Natural killer cell treated with Interleukin-12 subunit alpha and Interleukin-12 subunit beta and Interleukin-15 and Interleukin-18, amount 100 ng/mL, for 72 hours (primary cell): ENCODE measurements around the gene PCYT2. TPM values are rescaled to one million over a fixed set of nuclear protein-coding genes. Genes with fewer than 3 reads are reported as not detected.
A peak's percentile ranks its signal among the peaks of the same experiment; 100 is the strongest.

ENCODE experiments used
- ATAC-seq, 2 donors: fragments of 150-1000 bp; cut with Tn5 transposase in 1 of 2; sonication (Bioruptor Pico), chemical (Tn5 transposase) in 1 of 2; 2 replicates each; pipeline ENCODE4 v1.10.0; 2021
- DNase-seq: peaks from one replicate; pipeline ENCODE4 v3.0.0; 2022; ENCODE audit warnings: low spot score
- H3K27ac Mint-ChIP-seq, 2 donors: 1 replicate in 1 of 2; 2 replicates in 1 of 2; pipeline ENCODE4 v1.8.0; 2022; ENCODE audit warnings: mixed read lengths in 2 of 2, mild to moderate bottlenecking in 1 of 2, moderate library complexity in 1 of 2
- H3K27me3 Mint-ChIP-seq, 2 donors: 1 replicate in 1 of 2; 2 replicates in 1 of 2; pipeline ENCODE4 v1.8.0; 2022; ENCODE audit warnings: mixed read lengths in 2 of 2
- H3K36me3 Mint-ChIP-seq: one replicate; pipeline ENCODE4 v1.8.0; 2022; ENCODE audit warnings: mixed read lengths
- H3K4me1 Mint-ChIP-seq, 2 donors: 1 replicate in 1 of 2; 2 replicates in 1 of 2; pipeline ENCODE4 v1.8.0; 2022; ENCODE audit warnings: low read depth in 2 of 2, mixed read lengths in 2 of 2, mild to moderate bottlenecking in 1 of 2
- H3K4me3 Mint-ChIP-seq: one replicate; pipeline ENCODE4 v1.8.0; 2022; ENCODE audit warnings: mixed read lengths
- H3K9me3 Mint-ChIP-seq: 2 replicates; pipeline ENCODE4 v1.8.0; 2022; ENCODE audit warnings: mixed read lengths
- total RNA-seq, 2 donors: library from RNA; stranded (reverse); gene quantifications; one replicate each; pipeline ENCODE4 v1.2.3, GENCODE V29; 2022

The PCYT2 gene
- total RNA-seq, 2 donors from 2014 or later: 30.4 to 36.5 TPM

- no peak overlapping the region for H3K4me3 Mint-ChIP-seq
- no peak overlapping the region for H3K27ac Mint-ChIP-seq
- H3K27me3 Mint-ChIP-seq: peaks cover 0 to 7% of the 10 kb centered on the region in 2 donors
- DNase-seq (no peak), ATAC-seq (no peak)
- H3K4me1 Mint-ChIP-seq: peaks cover 6 to 12% of the 10 kb centered on the region in 2 donors
- no peaks in the 10 kb centered on the region for H3K36me3 Mint-ChIP-seq
- H3K9me3 Mint-ChIP-seq: no peaks in the 10 kb centered on the region
Measured at GRCh38 chr17:81934850-81935708, 23.9 kb upstream of the PCYT2 start.

- DNase-seq (no peak), ATAC-seq (no peak)
- Mint-ChIP-seq H3K9me3 (no peaks in the 10 kb centered on the region), H3K36me3 (no peaks in the 10 kb centered on the region), H3K27me3 (peaks cover 0 to 7% of the 10 kb centered on the region in 2 donors), H3K4me1 (peaks cover 6 to 12% of the 10 kb centered on the region in 2 donors), H3K4me3 (no peak overlapping the region), H3K27ac (no peak overlapping the region)
Measured at GRCh38 chr17:81934098-81934757, 23.0 kb upstream of the PCYT2 start.

- H3K9me3 Mint-ChIP-seq: no peaks in the 10 kb centered on the region
- no peak overlapping the region for H3K27ac Mint-ChIP-seq
- H3K4me3 Mint-ChIP-seq: no peak overlapping the region
- H3K4me1 Mint-ChIP-seq: peaks cover 6 to 12% of the 10 kb centered on the region in 2 donors
- ATAC-seq: no peak
- DNase-seq: no peak
- H3K36me3 Mint-ChIP-seq: no peaks in the 10 kb centered on the region
- peaks cover 0 to 7% of the 10 kb centered on the region in 2 donors for H3K27me3 Mint-ChIP-seq
Measured at GRCh38 chr17:81933178-81933699, 22.0 kb upstream of the PCYT2 start.

GRCh38 chr17:81932333-81932983, 21.3 kb upstream of the PCYT2 start:
- no peak overlapping the region for H3K4me3 Mint-ChIP-seq
- no peaks in the 10 kb centered on the region for H3K9me3 Mint-ChIP-seq
- DNase-seq (no peak), ATAC-seq (no peak)
- H3K36me3 Mint-ChIP-seq: no peaks in the 10 kb centered on the region
- H3K4me1 Mint-ChIP-seq: peaks cover 1 to 8% of the 10 kb centered on the region in 2 donors
- H3K27me3 Mint-ChIP-seq: peaks cover 0 to 7% of the 10 kb centered on the region in 2 donors
- H3K27ac Mint-ChIP-seq: no peak overlapping the region

GRCh38 chr17:81931557-81932332, 20.5 kb upstream of the PCYT2 start:
- H3K4me1 Mint-ChIP-seq: peaks cover 0 to 7% of the 10 kb centered on the region in 2 donors
- H3K4me3 Mint-ChIP-seq: no peak overlapping the region
- H3K9me3 Mint-ChIP-seq: no peaks in the 10 kb centered on the region
- ATAC-seq (no peak), DNase-seq (no peak)
- no peaks in the 10 kb centered on the region for H3K36me3 Mint-ChIP-seq
- peaks cover 0 to 7% of the 10 kb centered on the region in 2 donors for H3K27me3 Mint-ChIP-seq
- no peak overlapping the region for H3K27ac Mint-ChIP-seq

- Mint-ChIP-seq H3K9me3 (no peaks in the 10 kb centered on the region), H3K36me3 (no peaks in the 10 kb centered on the region), H3K27ac (no peak overlapping the region), H3K27me3 (peaks cover 0 to 7% of the 10 kb centered on the region in 2 donors), H3K4me3 (no peak overlapping the region), H3K4me1 (peaks cover 4 to 9% of the 10 kb centered on the region in 2 donors)
- DNase-seq (no peak), ATAC-seq (no peak)
Measured at GRCh38 chr17:81931189-81931556, 20.0 kb upstream of the PCYT2 start.

GRCh38 chr17:81930142-81931125, 19.2 kb upstream of the PCYT2 start:
- ATAC-seq (no peak), DNase-seq (no peak)
- Mint-ChIP-seq H3K36me3 (no peaks in the 10 kb centered on the region), H3K27me3 (peaks cover 0 to 7% of the 10 kb centered on the region in 2 donors), H3K4me1 (peaks cover 8 to 9% of the 10 kb centered on the region in 2 donors), H3K27ac (no peak overlapping the region), H3K9me3 (no peaks in the 10 kb centered on the region), H3K4me3 (no peak overlapping the region)

GRCh38 chr17:81929253-81930141, 18.3 kb upstream of the PCYT2 start:
- H3K27me3 Mint-ChIP-seq: peaks cover 0 to 7% of the 10 kb centered on the region in 2 donors
- H3K27ac Mint-ChIP-seq: no peak overlapping the region
- no peak overlapping the region for H3K4me3 Mint-ChIP-seq
- no peaks in the 10 kb centered on the region for H3K9me3 Mint-ChIP-seq
- ATAC-seq (no peak), DNase-seq (no peak)
- H3K4me1 Mint-ChIP-seq: peaks cover 8 to 9% of the 10 kb centered on the region in 2 donors
- no peaks in the 10 kb centered on the region for H3K36me3 Mint-ChIP-seq

- peaks cover 0 to 7% of the 10 kb centered on the region in 2 donors for H3K27me3 Mint-ChIP-seq
- ATAC-seq (no peak), DNase-seq (no peak)
- peaks cover 11 to 14% of the 10 kb centered on the region in 2 donors for H3K4me1 Mint-ChIP-seq
- no peak overlapping the region for H3K27ac Mint-ChIP-seq
- peak overlapping the region; percentile 34 for H3K4me3 Mint-ChIP-seq
- no peaks in the 10 kb centered on the region for H3K9me3 Mint-ChIP-seq
- H3K36me3 Mint-ChIP-seq: no peaks in the 10 kb centered on the region
Measured at GRCh38 chr17:81928544-81929252, 17.5 kb upstream of the PCYT2 start.

- Mint-ChIP-seq H3K4me1 (peaks cover 14% of the 10 kb centered on the region in 2 donors), H3K4me3 (peak within 1 kb of the TSS; percentile 87), H3K27ac (peak within 1 kb of the TSS; percentile 79 to 84), H3K36me3 (no peaks in the 10 kb centered on the region), H3K27me3 (peaks cover 0 to 7% of the 10 kb centered on the region in 2 donors), H3K9me3 (no peaks in the 10 kb centered on the region)
- DNase-seq (peak; percentile 92), ATAC-seq (peak; percentile 81 to 90)
Measured at GRCh38 chr17:81927653-81928543, 16.7 kb upstream of the PCYT2 start, which contains the start of gene MAFG. TSS of gene MAFG (minus strand) at chr17:81927735. CDS start at chr17:81923185, 4,550 bp downstream.
